Sigmoid colon (tissue), 4 donors: Measurements from ENCODE around the gene PHF21A.

Experiments used
- CTCF ChIP-seq, 4 experiments: fragments of 450-650 bp in 3 of 4; fragments of 200-600 bp in 1 of 4; IDR thresholded peaks; one replicate each; pipeline ENCODE4 v1.5.1; 2016 to 2019; ENCODE audit warnings: antibody characterized with exemption in 4 of 4, mild to moderate bottlenecking in 3 of 4, moderate library complexity in 2 of 4
- EP300 ChIP-seq, 4 donors: sonication (generic); formaldehyde crosslinking; IDR thresholded peaks; one replicate each; pipeline ENCODE4 v1.6.1; 2017; ENCODE audit warnings: antibody characterized with exemption in 4 of 4
- POLR2A ChIP-seq, 2 donors: fragments of 450-650 bp; IDR thresholded peaks; one replicate each; pipeline ENCODE4 v1.6.1; 2016; ENCODE audit warnings: antibody characterized with exemption in 2 of 2, mild to moderate bottlenecking in 2 of 2, moderate library complexity in 2 of 2
- POLR2AphosphoS5 ChIP-seq, 4 donors: sonication (generic); formaldehyde crosslinking; IDR thresholded peaks; one replicate each; pipeline ENCODE4 v1.6.1; 2017; ENCODE audit warnings: antibody characterized with exemption in 4 of 4

GRCh38 chr11:45949992-45950407 lies 171.3 kb downstream of the PHF21A start:
- TF ChIP-seq POLR2A (IDR thresholded peaks at IDR 0.05) (no peak), EP300 (IDR thresholded peaks at IDR 0.05) (no peak), CTCF (IDR thresholded peaks at IDR 0.05) (no peak), POLR2AphosphoS5 (IDR thresholded peaks at IDR 0.05) (no peak)
